Thyroid gland (tissue), 4 donors: Measurements from ENCODE around the gene ZNF783.

Experiments
- POLR2A ChIP-seq, 2 donors: fragments of 450-650 bp; IDR thresholded peaks; one replicate each; pipeline ENCODE4 v1.6.1; 2017; ENCODE audit warnings: antibody characterized with exemption in 2 of 2, mild to moderate bottlenecking in 2 of 2, moderate library complexity in 1 of 2
- TF ChIP-seq, protein P1 (sequence below), 6 experiments: fragments of 200-600 bp in 3 of 6; fragments of 450-650 bp in 3 of 6; sonication (generic) in 3 of 6; IDR thresholded peaks; one replicate each; pipeline ENCODE4 v1.5.1; 2016 to 2019; ENCODE audit warnings: antibody characterized with exemption in 6 of 6, mild to moderate bottlenecking in 2 of 6, inconsistent platforms in 1 of 6, moderate library complexity in 1 of 6

DNA sequence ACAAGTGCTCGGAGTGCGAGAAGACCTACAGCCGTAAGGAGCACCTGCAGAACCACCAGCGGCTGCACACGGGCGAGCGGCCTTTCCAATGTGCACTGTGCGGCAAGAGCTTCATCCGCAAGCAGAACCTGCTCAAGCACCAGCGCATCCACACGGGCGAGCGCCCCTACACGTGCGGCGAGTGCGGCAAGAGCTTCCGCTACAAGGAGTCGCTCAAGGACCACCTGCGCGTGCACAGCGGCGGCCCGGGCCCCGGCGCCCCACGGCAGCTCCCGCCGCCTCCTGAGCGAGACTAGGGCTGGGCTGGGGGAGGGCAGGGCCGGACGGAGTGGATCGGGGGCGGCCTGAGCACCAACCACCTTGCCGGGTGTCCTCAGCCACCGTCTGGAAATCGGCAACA lies 37.6 kb upstream of the ZNF783 start:
- TF ChIP-seq, protein P1, sequence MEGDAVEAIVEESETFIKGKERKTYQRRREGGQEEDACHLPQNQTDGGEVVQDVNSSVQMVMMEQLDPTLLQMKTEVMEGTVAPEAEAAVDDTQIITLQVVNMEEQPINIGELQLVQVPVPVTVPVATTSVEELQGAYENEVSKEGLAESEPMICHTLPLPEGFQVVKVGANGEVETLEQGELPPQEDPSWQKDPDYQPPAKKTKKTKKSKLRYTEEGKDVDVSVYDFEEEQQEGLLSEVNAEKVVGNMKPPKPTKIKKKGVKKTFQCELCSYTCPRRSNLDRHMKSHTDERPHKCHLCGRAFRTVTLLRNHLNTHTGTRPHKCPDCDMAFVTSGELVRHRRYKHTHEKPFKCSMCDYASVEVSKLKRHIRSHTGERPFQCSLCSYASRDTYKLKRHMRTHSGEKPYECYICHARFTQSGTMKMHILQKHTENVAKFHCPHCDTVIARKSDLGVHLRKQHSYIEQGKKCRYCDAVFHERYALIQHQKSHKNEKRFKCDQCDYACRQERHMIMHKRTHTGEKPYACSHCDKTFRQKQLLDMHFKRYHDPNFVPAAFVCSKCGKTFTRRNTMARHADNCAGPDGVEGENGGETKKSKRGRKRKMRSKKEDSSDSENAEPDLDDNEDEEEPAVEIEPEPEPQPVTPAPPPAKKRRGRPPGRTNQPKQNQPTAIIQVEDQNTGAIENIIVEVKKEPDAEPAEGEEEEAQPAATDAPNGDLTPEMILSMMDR (IDR thresholded peaks at IDR 0.05) = no peak
- TF ChIP-seq POLR2A (IDR thresholded peaks at IDR 0.05) = no peak
